ENCODE data around the gene OTULIN.

GRCh38 chr5:14712666-14713065 is 48.1 kb downstream of the OTULIN start:
- TF ChIP-seq CTCF (conservative IDR thresholded peaks at IDR 0.05; ENCODE audit: low read depth, low read length) = no peak
- no peak for TF ChIP-seq EZH2 (IDR thresholded peaks at IDR 0.05; ENCODE audit: low read length, unreplicated experiment)
